Mesothelial cell of epicardium (in vitro differentiated cells): ENCODE results near the gene TBC1D14. TPM values are rescaled to one million over a fixed set of nuclear protein-coding genes. Genes with fewer than 3 reads are reported as not detected.

Experiments used
- DNase-seq, 2 experiments: peaks; one replicate each; pipeline ENCODE4 v3.0.0; 2021; ENCODE audit warnings: low spot score in 2 of 2; ENCODE audit not compliant: unreplicated experiment in 2 of 2
- H3K27ac Mint-ChIP-seq: 2 replicates; pipeline ENCODE4 v1.8.0; 2021; ENCODE audit warnings: mixed read lengths
- H3K27me3 Mint-ChIP-seq: 2 replicates; pipeline ENCODE4 v1.8.0; 2021; ENCODE audit warnings: low read depth, mixed read lengths
- H3K36me3 Mint-ChIP-seq: 2 replicates; pipeline ENCODE4 v1.8.0; 2021; ENCODE audit warnings: mixed read lengths
- H3K4me1 Mint-ChIP-seq: 2 replicates; pipeline ENCODE4 v1.8.0; 2021; ENCODE audit warnings: mixed read lengths
- H3K4me3 Mint-ChIP-seq: 2 replicates; pipeline ENCODE4 v1.8.0; 2021; ENCODE audit warnings: mild to moderate bottlenecking, moderate library complexity, mixed read lengths
- H3K9me3 Mint-ChIP-seq: 2 replicates; pipeline ENCODE4 v1.8.0; 2021; ENCODE audit warnings: mixed read lengths
- total RNA-seq: library from RNA; stranded (reverse); gene quantifications from 3 replicates; pipeline ENCODE4 v1.2.1, GENCODE V29; 2021
- TF ChIP-seq, protein P1 (sequence below): fragments of 200-600 bp; sonication (generic); IDR thresholded peaks from one replicate; pipeline ENCODE4 v1.5.0; 2021; ENCODE audit warnings: antibody characterized with exemption; ENCODE audit not compliant: unreplicated experiment

TBC1D14 gene
- total RNA-seq, 1 donor from 2014 or later: 54.5 TPM

DNA sequence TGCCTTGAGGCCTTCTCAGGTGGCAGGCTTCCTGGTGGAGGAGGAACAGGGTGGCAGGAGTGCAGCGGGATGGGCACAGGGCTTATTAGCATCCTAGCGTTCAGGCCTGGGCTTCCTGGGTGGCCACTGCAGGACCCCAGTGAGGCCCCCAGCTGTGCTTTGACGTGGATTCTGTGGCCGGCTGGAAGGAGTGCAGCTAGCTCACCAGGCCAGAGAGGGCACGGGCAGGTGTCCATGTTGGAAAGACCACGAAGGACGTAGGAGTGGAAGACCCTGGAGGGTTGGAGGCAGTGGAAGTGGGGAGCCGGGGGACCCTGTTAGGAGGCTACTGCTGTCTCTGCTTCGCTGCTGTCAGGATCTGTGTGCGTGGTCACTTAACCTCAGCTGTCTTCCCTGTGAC, 120.3 kb downstream of the TBC1D14 start:
- no peaks in the 10 kb centered on the region for H3K27me3 Mint-ChIP-seq
- no peak overlapping the region for H3K4me3 Mint-ChIP-seq
- TF ChIP-seq, protein P1, sequence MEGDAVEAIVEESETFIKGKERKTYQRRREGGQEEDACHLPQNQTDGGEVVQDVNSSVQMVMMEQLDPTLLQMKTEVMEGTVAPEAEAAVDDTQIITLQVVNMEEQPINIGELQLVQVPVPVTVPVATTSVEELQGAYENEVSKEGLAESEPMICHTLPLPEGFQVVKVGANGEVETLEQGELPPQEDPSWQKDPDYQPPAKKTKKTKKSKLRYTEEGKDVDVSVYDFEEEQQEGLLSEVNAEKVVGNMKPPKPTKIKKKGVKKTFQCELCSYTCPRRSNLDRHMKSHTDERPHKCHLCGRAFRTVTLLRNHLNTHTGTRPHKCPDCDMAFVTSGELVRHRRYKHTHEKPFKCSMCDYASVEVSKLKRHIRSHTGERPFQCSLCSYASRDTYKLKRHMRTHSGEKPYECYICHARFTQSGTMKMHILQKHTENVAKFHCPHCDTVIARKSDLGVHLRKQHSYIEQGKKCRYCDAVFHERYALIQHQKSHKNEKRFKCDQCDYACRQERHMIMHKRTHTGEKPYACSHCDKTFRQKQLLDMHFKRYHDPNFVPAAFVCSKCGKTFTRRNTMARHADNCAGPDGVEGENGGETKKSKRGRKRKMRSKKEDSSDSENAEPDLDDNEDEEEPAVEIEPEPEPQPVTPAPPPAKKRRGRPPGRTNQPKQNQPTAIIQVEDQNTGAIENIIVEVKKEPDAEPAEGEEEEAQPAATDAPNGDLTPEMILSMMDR: no peak
- no peaks in the 10 kb centered on the region for H3K4me1 Mint-ChIP-seq
- H3K36me3 Mint-ChIP-seq: peaks cover 33% of the 10 kb centered on the region
- no peaks in the 10 kb centered on the region for H3K9me3 Mint-ChIP-seq
- DNase-seq: no peak
- H3K27ac Mint-ChIP-seq: no peak overlapping the region

DNA sequence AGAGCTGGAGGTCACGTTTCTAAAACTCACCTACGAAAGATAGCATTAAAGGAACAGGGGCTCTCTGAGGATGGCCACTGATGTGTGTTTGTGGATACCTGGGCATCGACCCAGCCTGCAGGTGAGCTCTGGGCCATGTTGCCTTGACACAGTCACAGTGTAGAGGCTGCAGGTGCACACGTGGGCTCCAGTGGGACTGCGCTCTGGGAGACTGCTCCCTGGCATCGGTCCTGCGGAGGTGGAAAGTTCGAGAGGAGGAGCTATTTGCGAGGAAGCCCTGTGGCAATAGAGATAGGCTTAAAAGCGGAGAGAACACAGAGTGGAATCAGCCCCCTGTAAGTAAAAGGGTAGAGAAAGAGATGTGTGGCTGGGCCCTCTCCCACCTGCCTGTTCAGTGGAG, 121.2 kb downstream of the TBC1D14 start:
- H3K27ac Mint-ChIP-seq: no peak overlapping the region
- DNase-seq: no peak
- no peaks in the 10 kb centered on the region for H3K9me3 Mint-ChIP-seq
- no peak overlapping the region for H3K4me3 Mint-ChIP-seq
- H3K4me1 Mint-ChIP-seq: no peaks in the 10 kb centered on the region
- TF ChIP-seq, protein P1: no peak
- peaks cover 32% of the 10 kb centered on the region for H3K36me3 Mint-ChIP-seq
- H3K27me3 Mint-ChIP-seq: no peaks in the 10 kb centered on the region

DNA sequence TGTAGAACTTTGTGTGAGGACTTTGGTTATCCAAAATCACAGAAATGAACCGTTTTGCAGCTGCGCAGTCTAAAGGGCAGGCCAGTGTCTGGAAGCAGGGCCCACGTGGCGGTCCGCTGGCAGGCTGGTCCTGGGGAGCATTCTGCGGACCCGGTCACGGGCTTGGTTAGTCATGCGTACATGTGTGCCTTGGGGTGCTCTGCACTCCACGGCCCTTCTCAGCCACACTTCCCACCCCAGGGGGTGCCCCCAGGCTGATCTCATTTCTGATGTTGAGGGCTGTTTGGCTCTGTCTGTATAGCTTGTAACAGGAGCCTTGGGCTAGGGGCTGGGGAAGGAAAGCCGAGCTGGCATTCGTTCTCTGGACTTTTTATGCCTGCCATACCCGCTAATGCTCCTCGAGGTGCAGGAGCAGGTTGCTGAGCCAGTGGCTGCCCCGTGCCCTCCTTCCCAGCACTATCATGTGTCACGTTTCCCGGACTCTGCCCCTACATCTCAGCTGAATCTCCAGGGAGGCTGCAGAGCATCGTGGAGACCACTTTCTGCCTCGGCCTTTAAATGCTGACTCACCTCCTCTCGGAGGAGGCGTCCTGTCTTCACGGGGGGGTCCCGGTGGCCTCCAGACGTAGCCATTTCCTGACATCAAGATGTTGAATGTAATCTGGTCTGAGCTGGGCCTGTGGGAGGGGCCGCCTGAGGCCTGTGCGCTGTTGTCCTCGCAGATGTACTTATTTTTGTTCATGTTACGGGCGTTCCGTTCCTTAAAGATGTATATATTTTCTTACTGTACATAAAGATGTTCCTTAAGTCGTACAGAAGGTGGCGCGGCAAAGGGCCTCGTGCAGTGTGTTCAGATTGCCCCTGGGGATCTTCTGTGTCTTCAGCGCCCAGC, 122.2 kb downstream of the TBC1D14 start:
- H3K27ac Mint-ChIP-seq: no peak overlapping the region
- TF ChIP-seq, protein P1: no peak
- no peaks in the 10 kb centered on the region for H3K4me1 Mint-ChIP-seq
- peaks cover 26% of the 10 kb centered on the region for H3K36me3 Mint-ChIP-seq
- H3K27me3 Mint-ChIP-seq: no peaks in the 10 kb centered on the region
- no peaks in the 10 kb centered on the region for H3K9me3 Mint-ChIP-seq
- no peak overlapping the region for H3K4me3 Mint-ChIP-seq
- no peak for DNase-seq

DNA sequence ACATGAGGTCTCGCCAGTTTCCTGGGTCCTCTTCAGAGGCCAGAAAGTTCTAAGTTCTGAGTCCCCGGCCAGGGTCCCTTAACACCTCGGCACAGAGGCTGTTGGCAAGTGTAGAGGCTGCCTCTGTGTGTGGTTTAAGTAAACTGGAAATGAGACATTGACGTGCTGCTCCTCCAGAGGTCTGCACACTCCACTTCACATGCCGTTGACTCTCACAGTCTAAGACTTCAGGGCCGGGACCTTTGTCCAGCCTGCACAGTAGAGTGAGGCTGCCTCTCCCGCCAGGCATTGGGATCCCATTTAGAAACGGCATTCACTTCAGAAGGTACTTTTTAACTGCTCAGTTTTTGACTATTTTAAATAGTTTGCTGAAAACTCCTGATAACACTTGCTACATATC, 123.0 kb downstream of the TBC1D14 start:
- TF ChIP-seq, protein P1: no peak
- Mint-ChIP-seq H3K9me3 (no peaks in the 10 kb centered on the region), H3K27ac (no peak overlapping the region), H3K4me1 (peaks cover 2% of the 10 kb centered on the region), H3K36me3 (peaks cover 21% of the 10 kb centered on the region), H3K27me3 (no peaks in the 10 kb centered on the region), H3K4me3 (no peak overlapping the region)
- no peak for DNase-seq

DNA sequence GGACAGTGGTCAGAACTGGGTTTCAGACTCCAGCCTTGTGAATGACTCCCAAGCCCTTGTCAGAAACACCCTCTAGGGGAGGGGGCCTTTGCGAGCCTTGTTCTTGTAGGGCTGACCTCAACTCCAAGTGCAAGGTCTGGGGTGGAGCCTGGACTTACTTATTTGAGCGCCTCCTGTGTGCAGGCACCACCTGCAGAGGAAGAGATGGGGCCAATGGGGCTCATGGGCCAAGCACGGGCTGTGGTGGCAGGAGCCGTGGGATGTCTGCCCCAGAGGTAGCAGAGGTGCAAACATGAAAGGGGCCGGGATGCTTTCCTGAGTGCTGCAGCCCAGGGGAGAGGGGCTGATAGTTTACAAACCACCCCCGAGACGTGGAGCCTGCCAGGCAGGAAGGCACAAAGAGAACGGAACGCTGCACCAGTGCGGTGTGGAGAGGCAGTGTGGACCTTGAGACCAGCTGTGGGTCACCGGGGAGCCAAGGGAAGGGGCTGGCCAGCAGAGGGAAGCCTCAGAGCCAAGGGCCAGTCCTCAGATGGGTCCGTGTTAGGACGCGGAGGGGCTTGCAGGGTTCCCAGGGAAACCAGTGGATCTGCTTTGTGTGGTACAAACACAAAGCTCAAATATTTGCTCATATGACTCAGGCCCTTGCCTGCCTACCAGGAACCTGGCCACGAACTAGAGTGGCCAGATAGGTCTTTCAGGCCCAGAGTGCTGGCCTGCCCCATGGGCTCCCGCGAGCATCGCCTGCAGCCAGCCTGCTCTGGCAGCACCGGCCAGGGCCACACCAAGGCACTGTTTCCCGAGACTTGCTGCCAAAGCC, 124.8 kb downstream of the TBC1D14 start:
- Mint-ChIP-seq H3K27ac (no peak overlapping the region), H3K27me3 (no peaks in the 10 kb centered on the region), H3K4me1 (peaks cover 2% of the 10 kb centered on the region), H3K4me3 (no peak overlapping the region), H3K9me3 (no peaks in the 10 kb centered on the region), H3K36me3 (peaks cover 16% of the 10 kb centered on the region)
- DNase-seq: no peak
- TF ChIP-seq, protein P1: no peak
